Natural killer cell (primary cell): Measurements from ENCODE around the gene ZNF491. TPM values are rescaled to one million over a fixed set of nuclear protein-coding genes. Genes with fewer than 3 reads are reported as not detected.
"Not testable (repeated sequence)": the region's sequence is repeated elsewhere in the genome, so short reads cannot be mapped to it uniquely, and the experiment has no call there.

Source experiments
- ATAC-seq, 3 donors: fragments of 150-1000 bp in 2 of 3; fragments of 200-7000 bp in 1 of 3; cut with Tn5 transposase; 1 replicate in 1 of 3; 2 replicates in 2 of 3; pipeline ENCODE4 v1.10.0; 2021; ENCODE audit warnings: mild to moderate bottlenecking in 2 of 3, moderate library complexity in 2 of 3
- DNase-seq, 2 donors: peaks; one replicate each; pipeline versions ENCODE4 v3.0.0 to v3.0.0-alpha.2; 2013 to 2021; ENCODE audit warnings: mixed read lengths in 1 of 2
- H3K27ac ChIP-seq: one replicate; pipeline ENCODE4 v1.5.1; 2013; ENCODE audit warnings: mild to moderate bottlenecking, low read length
- H3K27me3 ChIP-seq: one replicate; pipeline ENCODE4 v1.6.1; 2013; ENCODE audit warnings: low read length; ENCODE audit not compliant: control insufficient read depth, insufficient read depth
- H3K36me3 ChIP-seq: one replicate; pipeline ENCODE4 v1.6.1; 2013; ENCODE audit warnings: low read length; ENCODE audit not compliant: control insufficient read depth, insufficient read depth
- H3K4me1 ChIP-seq: one replicate; pipeline ENCODE4 v1.6.1; 2013; ENCODE audit warnings: low read length; ENCODE audit not compliant: control insufficient read depth, insufficient read depth
- H3K4me3 ChIP-seq: one replicate; pipeline ENCODE4 v1.5.1; 2013; ENCODE audit warnings: low read length
- H3K9me3 ChIP-seq: one replicate; pipeline ENCODE4 v1.6.1; 2013; ENCODE audit warnings: low read length; ENCODE audit not compliant: control insufficient read depth, insufficient read depth
- H3K27ac Mint-ChIP-seq, 2 donors: one replicate each; pipeline ENCODE4 v1.8.0; 2022; ENCODE audit warnings: mild to moderate bottlenecking in 2 of 2, mixed read lengths in 2 of 2, moderate library complexity in 1 of 2
- H3K27me3 Mint-ChIP-seq, 2 donors: one replicate each; pipeline ENCODE4 v1.8.0; 2022; ENCODE audit warnings: low read depth in 2 of 2, mixed read lengths in 2 of 2
- H3K36me3 Mint-ChIP-seq: one replicate; pipeline ENCODE4 v1.8.0; 2022; ENCODE audit warnings: mixed read lengths
- H3K4me1 Mint-ChIP-seq, 2 donors: one replicate each; pipeline ENCODE4 v1.8.0; 2022; ENCODE audit warnings: mixed read lengths in 2 of 2
- H3K4me3 Mint-ChIP-seq: one replicate; pipeline ENCODE4 v1.8.0; 2022; ENCODE audit warnings: mild to moderate bottlenecking, moderate library complexity, mixed read lengths
- H3K9me3 Mint-ChIP-seq, 2 donors: one replicate each; pipeline ENCODE4 v1.8.0; 2022; ENCODE audit warnings: mixed read lengths in 2 of 2
- CTCF ChIP-seq: fragments of 200-600 bp; IDR thresholded peaks from one replicate; pipeline ENCODE4 v1.8.0; 2022; ENCODE audit warnings: antibody characterized with exemption
- WGBS: methylation state at CpG from one replicate; pipeline ENCODE4 v1.1.7; 2013; ENCODE audit warnings: missing lambda C conversion rate; ENCODE audit not compliant: insufficient coverage; 5-methylcytosine and 5-hydroxymethylcytosine counted together
- intact Hi-C: fragments of 100-400 bp; cut with micrococcal nuclease; formaldehyde crosslinking; loops from one replicate; pipeline ENCODE4 v1.14.2; 2022
- total RNA-seq, 4 donors: library from RNA; stranded (reverse); fragments of 120-200 nt in 1 of 4; gene quantifications; one replicate each; pipeline versions ENCODE4 v1.2.3 to v1.2.4, GENCODE V29; 2013 to 2022

The ZNF491 gene
- total RNA-seq, 3 donors from 2014 or later (not counting 1 experiment from before 2014, with no cell fraction given): 1.9 to 3.8 (median 3.7) TPM

- Mint-ChIP-seq H3K36me3 (peaks cover 38% of the 10 kb centered on the region), H3K4me3 (no peak overlapping the region), H3K27ac (no peak overlapping the region), H3K4me1 (no peaks in the 10 kb centered on the region), H3K9me3 (peaks cover 4 to 15% of the 10 kb centered on the region in 2 donors), H3K27me3 (no peaks in the 10 kb centered on the region)
- H3K4me1 ChIP-seq: no peaks in the 10 kb centered on the region
- peaks cover 45% of the 10 kb centered on the region for H3K9me3 ChIP-seq
- no peak for TF ChIP-seq CTCF
- H3K4me3 ChIP-seq: no peak overlapping the region
- H3K27ac ChIP-seq: no peak overlapping the region
- no peaks in the 10 kb centered on the region for H3K27me3 ChIP-seq
- WGBS: 100% methylated on average over 1 of the region's 2 CpGs
- ATAC-seq: no peak
- DNase-seq: no peak
- H3K36me3 ChIP-seq: peaks cover 25% of the 10 kb centered on the region
- intact Hi-C loops: no loop called here
Measured at GRCh38 chr19:11833541-11833940, 35.2 kb downstream of the ZNF491 start.

- H3K27me3 ChIP-seq, H3K4me3 Mint-ChIP-seq, H3K27ac Mint-ChIP-seq, H3K27me3 Mint-ChIP-seq, H3K4me1 ChIP-seq, DNase-seq, H3K27ac ChIP-seq, H3K4me1 Mint-ChIP-seq, ATAC-seq, H3K4me3 ChIP-seq, intact Hi-C loops: not testable (repeated sequence)
- Histone ChIP-seq H3K9me3 (peaks cover 30% of the 10 kb centered on the region), H3K36me3 (peaks cover 24% of the 10 kb centered on the region)
- WGBS: 100% methylated on average over 2 of the region's 2 CpGs
- Mint-ChIP-seq H3K36me3 (peaks cover 28% of the 10 kb centered on the region), H3K9me3 (peaks cover 4 to 15% of the 10 kb centered on the region in 2 donors)
Measured at GRCh38 chr19:11835626-11836066, 37.3 kb downstream of the ZNF491 start.

- peaks cover 5% of the 10 kb centered on the region for H3K4me1 ChIP-seq
- no peak overlapping the region for H3K27ac ChIP-seq
- ATAC-seq (no peak), DNase-seq (no peak)
- no peaks in the 10 kb centered on the region for H3K36me3 Mint-ChIP-seq
- H3K9me3 Mint-ChIP-seq: no peaks in the 10 kb centered on the region
- H3K27ac Mint-ChIP-seq: no peak overlapping the region
- H3K9me3 ChIP-seq: no peaks in the 10 kb centered on the region
- no peaks in the 10 kb centered on the region for H3K36me3 ChIP-seq
- no peak overlapping the region for H3K4me3 Mint-ChIP-seq
- H3K4me3 ChIP-seq: no peak overlapping the region
- 80% methylated on average over 2 of the region's 2 CpGs for WGBS
- H3K4me1 Mint-ChIP-seq: peaks cover 6 to 14% of the 10 kb centered on the region in 2 donors
- intact Hi-C loops: loop anchor here (10.0 kb wide), 1 partner anchor 49 kb away; the partner anchor contains the start of gene ZNF491
- no peaks in the 10 kb centered on the region for H3K27me3 Mint-ChIP-seq
- TF ChIP-seq CTCF: no peak
- H3K27me3 ChIP-seq: no peaks in the 10 kb centered on the region
Measured at GRCh38 chr19:11843722-11844121, 45.4 kb downstream of the ZNF491 start.

- Mint-ChIP-seq H3K27ac (peak overlapping the region; percentile 74 to 91), H3K4me3 (peak overlapping the region; percentile 90)
- WGBS: 79% methylated on average over 6 of the region's 6 CpGs
Measured at GRCh38 chr19:11847615-11848014, 49.3 kb downstream of the ZNF491 start.

More at GRCh38 chr19:11847615-11848014, 49.3 kb downstream of the ZNF491 start:
- H3K4me1 ChIP-seq: peaks cover 10% of the 10 kb centered on the region
- H3K27ac ChIP-seq, H3K27me3 ChIP-seq, DNase-seq, H3K27me3 Mint-ChIP-seq, H3K9me3 Mint-ChIP-seq, ATAC-seq, H3K36me3 Mint-ChIP-seq, H3K9me3 ChIP-seq, H3K36me3 ChIP-seq, H3K4me3 ChIP-seq: not testable (repeated sequence)
- H3K4me1 Mint-ChIP-seq: peaks cover 24 to 28% of the 10 kb centered on the region in 2 donors
- intact Hi-C loops: loop anchor here (5.0 to 10.0 kb wide), 2 partner anchors 35 to 53 kb away; partner anchors contain the start of genes ZNF440 and ZNF491
